SK-MEL-5 (cell line): ENCODE measurements around the gene NOL4. TPM values are rescaled to one million over a fixed set of nuclear protein-coding genes. Genes with fewer than 3 reads are reported as not detected.

Experiments
- DNase-seq: peaks from one replicate; pipeline ENCODE4 v3.0.0-alpha.2; 2016; ENCODE audit warnings: low read depth, low spot score
- in situ Hi-C: cut with HindIII; loops from 2 replicates; pipeline ENCODE4 v1.10.0; 2016; ENCODE audit warnings: low sequenced_read_pairs, high pct_unique_total_duplicates, low pct_unique_long_range_greater_than_20kb
- total RNA-seq: library from RNA; depleted of rRNA; stranded (reverse); fragments of >200 nt; shearing (Covaris generic); gene quantifications from 2 replicates; pipeline ENCODE4 v1.2.3, GENCODE V29; 2014

NOL4 gene
- total RNA-seq, 1 experiment from 2014 or later, result not detected

- DNase-seq, result no peak
- in situ Hi-C loops, result no loop called here
Measured at GRCh38 chr18:34212511-34212910, 12.2 kb downstream of the NOL4 start.

DNA sequence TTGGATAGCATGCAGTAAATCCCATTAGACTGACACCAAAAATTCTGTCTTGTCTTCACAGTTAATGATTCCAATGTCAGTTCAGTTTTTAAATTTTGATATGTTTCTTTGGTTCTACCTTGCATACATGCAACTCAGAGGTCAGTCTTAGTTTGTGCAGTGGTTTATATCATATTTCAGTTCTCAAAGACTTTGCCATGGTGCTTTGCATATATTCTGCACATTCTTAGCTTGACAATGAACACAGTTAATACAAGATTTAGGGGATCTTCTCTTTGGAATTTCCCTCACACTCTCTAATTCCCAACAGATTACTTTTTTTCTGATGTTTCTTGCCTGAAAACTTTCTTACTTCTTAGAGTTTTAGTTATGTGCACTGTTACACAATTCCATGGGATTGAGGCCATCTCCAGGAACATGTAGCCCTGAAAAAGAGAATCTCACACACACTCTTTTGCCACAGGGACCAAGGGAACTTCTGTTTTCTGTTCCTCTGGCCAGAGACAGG is 17.3 kb downstream of the NOL4 start:
- in situ Hi-C loops, result no loop called here

GRCh38 chr18:34203866-34204265 is 20.8 kb downstream of the NOL4 start:
- in situ Hi-C loops, result no loop called here
- DNase-seq, result no peak

More for the DNA sequence above, 17.3 kb downstream of the NOL4 start:
- no peak for DNase-seq

GRCh38 chr18:34196256-34196655 is 28.5 kb downstream of the NOL4 start:
- DNase-seq, result no peak
- in situ Hi-C loops, result no loop called here

GRCh38 chr18:34194239-34194638 is 30.5 kb downstream of the NOL4 start:
- DNase-seq, result no peak
- in situ Hi-C loops, result no loop called here

DNA sequence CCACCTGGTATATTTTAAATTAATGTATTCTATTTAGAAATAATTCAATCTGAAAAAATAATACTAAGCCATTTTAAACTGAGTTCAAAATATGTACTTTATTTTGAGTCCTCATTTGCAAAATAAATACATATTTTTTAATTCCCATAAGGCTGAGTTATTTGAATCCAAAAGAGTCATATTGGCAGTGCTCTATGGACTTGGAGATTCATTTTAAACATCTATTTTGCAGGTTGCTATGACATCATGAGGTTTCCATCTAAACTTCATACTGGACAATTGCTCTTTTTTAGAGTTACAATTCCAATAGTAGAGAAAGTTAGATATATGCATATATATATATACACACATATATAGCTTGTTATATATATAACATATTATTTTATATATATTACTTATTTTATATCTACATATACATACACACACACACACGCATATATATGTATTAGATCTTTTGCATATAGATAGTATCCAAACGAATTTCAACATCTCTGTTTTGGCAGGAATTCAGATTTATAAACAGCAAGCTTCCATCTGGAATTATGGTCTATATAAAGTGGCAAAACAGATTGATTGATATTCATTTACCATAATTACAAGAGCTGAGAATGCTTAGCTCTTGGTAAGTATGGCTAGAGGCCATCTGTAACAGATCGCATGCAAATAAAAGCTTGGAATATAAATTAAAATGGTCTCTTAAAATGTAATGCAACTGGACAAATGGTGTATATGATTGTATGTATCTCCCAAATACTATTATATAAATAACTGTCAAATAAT is 34.9 kb downstream of the NOL4 start:
- in situ Hi-C loops, result no loop called here
- DNase-seq, result no peak
